OCI-LY3 (cell line): ENCODE data around the gene IMMP2L.

Source experiments
- EZH2phosphoT487 ChIP-seq: fragments of 200-600 bp; shearing (Covaris generic); IDR thresholded peaks from 2 replicates; pipeline ENCODE4 v1.6.1; 2018; ENCODE audit warnings: antibody characterized with exemption, mixed run types, low read depth
- TF ChIP-seq, protein P1 (sequence below): fragments of 200-600, 300-600 bp; sonication (generic); IDR thresholded peaks from 2 replicates; pipeline ENCODE4 v1.5.1; 2014; ENCODE audit warnings: antibody characterized with exemption, low read length, low read depth

DNA sequence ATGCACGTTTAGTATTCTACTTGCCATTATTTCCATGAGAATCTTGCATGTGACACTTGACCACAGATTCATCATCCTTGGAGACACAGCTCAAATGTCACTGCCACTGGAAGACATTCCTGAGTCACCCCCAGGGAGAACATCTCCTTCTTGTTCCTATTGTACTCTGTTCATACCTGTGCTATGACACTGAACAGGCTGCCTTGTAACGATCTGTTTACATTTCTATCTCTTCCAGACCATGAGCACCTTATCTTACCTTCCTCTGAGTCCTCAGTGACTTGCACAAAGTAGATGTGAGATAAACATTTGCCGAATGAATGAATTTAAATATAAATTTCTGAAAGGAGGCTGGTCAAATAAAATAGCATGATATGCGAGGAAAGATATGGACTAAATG lies 803.2 kb downstream of the IMMP2L start:
- TF ChIP-seq, protein P1, sequence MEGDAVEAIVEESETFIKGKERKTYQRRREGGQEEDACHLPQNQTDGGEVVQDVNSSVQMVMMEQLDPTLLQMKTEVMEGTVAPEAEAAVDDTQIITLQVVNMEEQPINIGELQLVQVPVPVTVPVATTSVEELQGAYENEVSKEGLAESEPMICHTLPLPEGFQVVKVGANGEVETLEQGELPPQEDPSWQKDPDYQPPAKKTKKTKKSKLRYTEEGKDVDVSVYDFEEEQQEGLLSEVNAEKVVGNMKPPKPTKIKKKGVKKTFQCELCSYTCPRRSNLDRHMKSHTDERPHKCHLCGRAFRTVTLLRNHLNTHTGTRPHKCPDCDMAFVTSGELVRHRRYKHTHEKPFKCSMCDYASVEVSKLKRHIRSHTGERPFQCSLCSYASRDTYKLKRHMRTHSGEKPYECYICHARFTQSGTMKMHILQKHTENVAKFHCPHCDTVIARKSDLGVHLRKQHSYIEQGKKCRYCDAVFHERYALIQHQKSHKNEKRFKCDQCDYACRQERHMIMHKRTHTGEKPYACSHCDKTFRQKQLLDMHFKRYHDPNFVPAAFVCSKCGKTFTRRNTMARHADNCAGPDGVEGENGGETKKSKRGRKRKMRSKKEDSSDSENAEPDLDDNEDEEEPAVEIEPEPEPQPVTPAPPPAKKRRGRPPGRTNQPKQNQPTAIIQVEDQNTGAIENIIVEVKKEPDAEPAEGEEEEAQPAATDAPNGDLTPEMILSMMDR: no peak
- no peak for TF ChIP-seq EZH2phosphoT487
